ENCODE measurements around the gene PAX1. TPM values are rescaled to one million over a fixed set of nuclear protein-coding genes. Genes with fewer than 3 reads are reported as not detected.

The PAX1 gene
- total RNA-seq, 1 donor from 2014 or later, result not detected

DNA sequence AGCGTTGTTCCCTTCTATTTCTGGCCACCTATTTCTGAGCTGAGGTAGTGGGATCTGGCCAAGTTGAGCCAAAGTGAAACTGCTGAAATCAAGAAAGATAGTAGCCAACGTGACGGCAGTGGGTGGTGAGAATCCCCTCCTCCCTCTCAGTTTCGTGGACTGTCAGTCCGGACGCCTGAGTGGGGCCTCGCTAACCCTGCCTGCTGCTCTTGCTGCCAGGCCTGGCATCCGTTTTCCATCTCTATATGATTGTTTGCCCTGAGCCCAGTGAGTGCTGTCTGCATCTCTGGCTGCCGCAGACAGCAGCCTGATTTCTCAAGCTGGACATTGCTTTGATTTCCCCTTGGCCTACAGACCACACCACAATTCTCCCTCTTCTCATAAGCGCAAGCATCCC, 23.5 kb upstream of the PAX1 start:
- Mint-ChIP-seq H3K9me3 (no peaks in the 10 kb centered on the region), H3K4me1 (peaks cover 10% of the 10 kb centered on the region), H3K27ac (no peak overlapping the region), H3K27me3 (ENCODE audit: low read depth) (peaks cover 57% of the 10 kb centered on the region), H3K4me3 (no peak overlapping the region), H3K36me3 (no peaks in the 10 kb centered on the region)
- TF ChIP-seq, protein P1, sequence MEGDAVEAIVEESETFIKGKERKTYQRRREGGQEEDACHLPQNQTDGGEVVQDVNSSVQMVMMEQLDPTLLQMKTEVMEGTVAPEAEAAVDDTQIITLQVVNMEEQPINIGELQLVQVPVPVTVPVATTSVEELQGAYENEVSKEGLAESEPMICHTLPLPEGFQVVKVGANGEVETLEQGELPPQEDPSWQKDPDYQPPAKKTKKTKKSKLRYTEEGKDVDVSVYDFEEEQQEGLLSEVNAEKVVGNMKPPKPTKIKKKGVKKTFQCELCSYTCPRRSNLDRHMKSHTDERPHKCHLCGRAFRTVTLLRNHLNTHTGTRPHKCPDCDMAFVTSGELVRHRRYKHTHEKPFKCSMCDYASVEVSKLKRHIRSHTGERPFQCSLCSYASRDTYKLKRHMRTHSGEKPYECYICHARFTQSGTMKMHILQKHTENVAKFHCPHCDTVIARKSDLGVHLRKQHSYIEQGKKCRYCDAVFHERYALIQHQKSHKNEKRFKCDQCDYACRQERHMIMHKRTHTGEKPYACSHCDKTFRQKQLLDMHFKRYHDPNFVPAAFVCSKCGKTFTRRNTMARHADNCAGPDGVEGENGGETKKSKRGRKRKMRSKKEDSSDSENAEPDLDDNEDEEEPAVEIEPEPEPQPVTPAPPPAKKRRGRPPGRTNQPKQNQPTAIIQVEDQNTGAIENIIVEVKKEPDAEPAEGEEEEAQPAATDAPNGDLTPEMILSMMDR (IDR thresholded peaks at IDR 0.05; ENCODE audit: unreplicated experiment), result no peak
- DNase-seq (ENCODE audit: low spot score in 2 of 2, unreplicated experiment in 2 of 2), result no peak

- Mint-ChIP-seq H3K4me1 (peaks cover 10% of the 10 kb centered on the region), H3K9me3 (no peaks in the 10 kb centered on the region), H3K4me3 (no peak overlapping the region), H3K27me3 (ENCODE audit: low read depth) (peaks cover 62% of the 10 kb centered on the region), H3K27ac (no peak overlapping the region), H3K36me3 (no peaks in the 10 kb centered on the region)
- no peak for DNase-seq (ENCODE audit: low spot score in 2 of 2, unreplicated experiment in 2 of 2)
- TF ChIP-seq, protein P1 (IDR thresholded peaks at IDR 0.05; ENCODE audit: unreplicated experiment), result no peak
Observed at GRCh38 chr20:21682521-21682954, 22.9 kb upstream of the PAX1 start.

GRCh38 chr20:21684671-21685070, 20.8 kb upstream of the PAX1 start:
- H3K36me3 Mint-ChIP-seq, result no peaks in the 10 kb centered on the region

GRCh38 chr20:21685981-21686380, 19.5 kb upstream of the PAX1 start:
- Mint-ChIP-seq H3K9me3 (no peaks in the 10 kb centered on the region), H3K4me3 (no peak overlapping the region), H3K27ac (no peak overlapping the region), H3K36me3 (no peaks in the 10 kb centered on the region), H3K4me1 (peaks cover 10% of the 10 kb centered on the region), H3K27me3 (ENCODE audit: low read depth) (peaks cover 40% of the 10 kb centered on the region)
- TF ChIP-seq, protein P1 (IDR thresholded peaks at IDR 0.05; ENCODE audit: unreplicated experiment), result no peak
- no peak for DNase-seq (ENCODE audit: low spot score in 2 of 2, unreplicated experiment in 2 of 2)

More at GRCh38 chr20:21684671-21685070, 20.8 kb upstream of the PAX1 start:
- TF ChIP-seq, protein P1 (IDR thresholded peaks at IDR 0.05; ENCODE audit: unreplicated experiment), result no peak
- Mint-ChIP-seq H3K27ac (no peak overlapping the region), H3K9me3 (no peaks in the 10 kb centered on the region), H3K27me3 (ENCODE audit: low read depth) (peaks cover 45% of the 10 kb centered on the region), H3K4me1 (peaks cover 10% of the 10 kb centered on the region), H3K4me3 (no peak overlapping the region)
- DNase-seq (ENCODE audit: low spot score in 2 of 2, unreplicated experiment in 2 of 2), result no peak

DNA sequence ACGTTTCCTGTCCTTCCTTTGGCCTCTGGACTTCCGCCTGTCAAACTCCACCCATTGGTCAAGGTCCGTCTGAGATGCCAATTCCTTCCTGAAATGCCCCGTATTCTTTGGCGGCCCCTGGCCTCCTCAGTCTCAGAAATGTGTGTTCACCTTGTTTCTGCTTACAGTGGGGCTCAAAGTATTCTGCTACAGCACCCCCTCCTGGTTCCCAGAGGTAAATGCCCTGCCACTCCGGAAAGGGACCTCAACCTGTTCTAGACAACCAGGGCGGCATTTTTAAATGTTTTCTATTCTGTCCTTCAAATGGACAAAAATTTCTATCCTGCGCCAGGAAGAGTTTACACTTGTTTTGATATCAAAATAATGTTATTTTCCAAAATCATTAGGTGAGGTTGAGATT, 12.1 kb upstream of the PAX1 start:
- H3K4me1 Mint-ChIP-seq, result no peaks in the 10 kb centered on the region
- no peaks in the 10 kb centered on the region for H3K9me3 Mint-ChIP-seq
- TF ChIP-seq, protein P1 (IDR thresholded peaks at IDR 0.05; ENCODE audit: unreplicated experiment), result peak; percentile 26
- H3K4me3 Mint-ChIP-seq, result no peak overlapping the region
- no peak overlapping the region for H3K27ac Mint-ChIP-seq
- H3K27me3 Mint-ChIP-seq (ENCODE audit: low read depth), result peaks cover 55% of the 10 kb centered on the region
- no peak for DNase-seq (ENCODE audit: low spot score in 2 of 2, unreplicated experiment in 2 of 2)
- H3K36me3 Mint-ChIP-seq, result no peaks in the 10 kb centered on the region

All from mesothelial cell of epicardium (in vitro differentiated cells).